MM.1S (cell line): ENCODE measurements around the gene CMTM7.

Experiments
- DNase-seq: peaks from one replicate; pipeline ENCODE4 v3.0.0-alpha.2; 2015
- H2AFZ ChIP-seq: fragments of 300-600 bp; sonication (generic); 2 replicates; pipeline ENCODE4 v1.6.0; 2016; ENCODE audit warnings: antibody characterized with exemption, low read length
- H3F3A ChIP-seq: fragments of 300-600 bp; sonication (generic); 2 replicates; pipeline ENCODE4 v1.6.1; 2016; ENCODE audit warnings: mild to moderate bottlenecking, antibody characterized with exemption, low read length, moderate library complexity, mixed read lengths; ENCODE audit not compliant: insufficient read depth
- H3K27ac ChIP-seq: fragments of 300-600 bp; sonication (generic); 2 replicates; pipeline ENCODE4 v1.5.1; 2016; ENCODE audit warnings: mild to moderate bottlenecking, low read length
- H3K27me3 ChIP-seq: fragments of 300-600 bp; sonication (generic); replicated peaks from 2 replicates; pipeline ENCODE4 v1.6.0; 2016; ENCODE audit warnings: low read length; ENCODE audit not compliant: insufficient read depth
- H3K36me3 ChIP-seq: fragments of 300-600 bp; sonication (generic); replicated peaks from 2 replicates; pipeline ENCODE4 v1.6.1; 2016; ENCODE audit warnings: mild to moderate bottlenecking, low read length, mixed read lengths; ENCODE audit not compliant: insufficient read depth
- H3K4me1 ChIP-seq: fragments of 300-600 bp; sonication (generic); 2 replicates; pipeline ENCODE4 v1.6.1; 2016; ENCODE audit warnings: low read length, mixed read lengths
- H3K4me2 ChIP-seq: fragments of 300-600 bp; sonication (generic); 2 replicates; pipeline ENCODE4 v1.6.0; 2016; ENCODE audit warnings: low read depth, low read length
- H3K4me3 ChIP-seq: fragments of 300-600 bp; sonication (generic); 2 replicates; pipeline ENCODE4 v1.5.1; 2016; ENCODE audit warnings: low read length, mixed read lengths
- H3K79me2 ChIP-seq: fragments of 300-600 bp; sonication (generic); 2 replicates; pipeline ENCODE4 v1.6.1; 2016; ENCODE audit warnings: mixed run types, low read length, mixed read lengths
- H3K9ac ChIP-seq: fragments of 300-600 bp; sonication (generic); 2 replicates; pipeline ENCODE4 v1.6.1; 2016; ENCODE audit warnings: low read length, mixed read lengths
- H3K9me2 ChIP-seq: fragments of 300-600 bp; sonication (generic); replicated peaks from 2 replicates; pipeline ENCODE4 v1.6.1; 2016; ENCODE audit warnings: mild to moderate bottlenecking, low read length, mixed read lengths; ENCODE audit not compliant: insufficient read depth
- H3K9me3 ChIP-seq: fragments of 300-600 bp; sonication (generic); replicated peaks from 2 replicates; pipeline ENCODE4 v1.6.1; 2016; ENCODE audit warnings: mild to moderate bottlenecking, low read length, mixed read lengths; ENCODE audit not compliant: insufficient read depth
- H4K20me1 ChIP-seq: fragments of 300-600 bp; sonication (generic); 2 replicates; pipeline ENCODE4 v1.6.1; 2016; ENCODE audit warnings: mild to moderate bottlenecking, low read length, moderate library complexity, mixed read lengths; ENCODE audit not compliant: insufficient read depth
- EZH2 ChIP-seq: fragments of 300-600 bp; sonication (generic); optimal IDR thresholded peaks from 2 replicates; pipeline ENCODE3; 2017; ENCODE audit warnings: low read depth, mild to moderate bottlenecking, antibody characterized with exemption, low read length, mixed read lengths
- EZH2phosphoT487 ChIP-seq: fragments of 300-600 bp; sonication (generic); IDR thresholded peaks from 2 replicates; pipeline ENCODE4 v1.6.1; 2018; ENCODE audit warnings: antibody characterized with exemption, low read length
- TF ChIP-seq, protein P1 (sequence below): fragments of 300-600 bp; sonication (generic); IDR thresholded peaks from 2 replicates; pipeline ENCODE4 v1.5.1; 2016; ENCODE audit warnings: antibody characterized with exemption, low read length, mixed read lengths

CMTM7 gene

DNA sequence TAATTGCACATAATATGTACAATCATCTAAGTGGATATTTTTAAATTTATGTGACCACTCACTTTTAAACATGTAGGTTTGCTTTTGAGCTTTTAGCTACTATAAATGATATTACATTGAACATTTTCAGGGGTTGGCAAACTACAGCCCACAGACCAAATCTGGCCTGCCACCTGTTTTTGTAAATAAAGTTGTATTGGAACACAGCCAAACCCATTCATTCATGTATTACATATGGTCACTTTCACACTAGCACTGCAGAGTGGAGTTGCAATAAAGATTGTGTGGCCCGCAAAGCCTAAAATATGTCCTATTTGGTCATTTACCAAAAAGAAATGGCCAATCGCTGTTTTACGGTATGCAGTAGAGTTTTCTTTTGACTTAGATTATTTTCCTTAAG, 21.2 kb downstream of the CMTM7 start:
- Histone ChIP-seq H3K4me2 (no peak overlapping the region), H3K27me3 (no peaks in the 10 kb centered on the region), H3K4me1 (no peaks in the 10 kb centered on the region), H3F3A (no peaks in the 10 kb centered on the region), H3K9ac (no peak overlapping the region), H3K4me3 (no peak overlapping the region), H3K27ac (no peak overlapping the region), H3K79me2 (no peaks in the 10 kb centered on the region), H4K20me1 (no peaks in the 10 kb centered on the region), H3K36me3 (no peaks in the 10 kb centered on the region), H3K9me3 (no peaks in the 10 kb centered on the region), H2AFZ (no peak overlapping the region), H3K9me2 (no peaks in the 10 kb centered on the region)
- no peak for DNase-seq
- TF ChIP-seq, protein P1, sequence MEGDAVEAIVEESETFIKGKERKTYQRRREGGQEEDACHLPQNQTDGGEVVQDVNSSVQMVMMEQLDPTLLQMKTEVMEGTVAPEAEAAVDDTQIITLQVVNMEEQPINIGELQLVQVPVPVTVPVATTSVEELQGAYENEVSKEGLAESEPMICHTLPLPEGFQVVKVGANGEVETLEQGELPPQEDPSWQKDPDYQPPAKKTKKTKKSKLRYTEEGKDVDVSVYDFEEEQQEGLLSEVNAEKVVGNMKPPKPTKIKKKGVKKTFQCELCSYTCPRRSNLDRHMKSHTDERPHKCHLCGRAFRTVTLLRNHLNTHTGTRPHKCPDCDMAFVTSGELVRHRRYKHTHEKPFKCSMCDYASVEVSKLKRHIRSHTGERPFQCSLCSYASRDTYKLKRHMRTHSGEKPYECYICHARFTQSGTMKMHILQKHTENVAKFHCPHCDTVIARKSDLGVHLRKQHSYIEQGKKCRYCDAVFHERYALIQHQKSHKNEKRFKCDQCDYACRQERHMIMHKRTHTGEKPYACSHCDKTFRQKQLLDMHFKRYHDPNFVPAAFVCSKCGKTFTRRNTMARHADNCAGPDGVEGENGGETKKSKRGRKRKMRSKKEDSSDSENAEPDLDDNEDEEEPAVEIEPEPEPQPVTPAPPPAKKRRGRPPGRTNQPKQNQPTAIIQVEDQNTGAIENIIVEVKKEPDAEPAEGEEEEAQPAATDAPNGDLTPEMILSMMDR: no peak
- TF ChIP-seq EZH2: no peak
- no peak for TF ChIP-seq EZH2phosphoT487

DNA sequence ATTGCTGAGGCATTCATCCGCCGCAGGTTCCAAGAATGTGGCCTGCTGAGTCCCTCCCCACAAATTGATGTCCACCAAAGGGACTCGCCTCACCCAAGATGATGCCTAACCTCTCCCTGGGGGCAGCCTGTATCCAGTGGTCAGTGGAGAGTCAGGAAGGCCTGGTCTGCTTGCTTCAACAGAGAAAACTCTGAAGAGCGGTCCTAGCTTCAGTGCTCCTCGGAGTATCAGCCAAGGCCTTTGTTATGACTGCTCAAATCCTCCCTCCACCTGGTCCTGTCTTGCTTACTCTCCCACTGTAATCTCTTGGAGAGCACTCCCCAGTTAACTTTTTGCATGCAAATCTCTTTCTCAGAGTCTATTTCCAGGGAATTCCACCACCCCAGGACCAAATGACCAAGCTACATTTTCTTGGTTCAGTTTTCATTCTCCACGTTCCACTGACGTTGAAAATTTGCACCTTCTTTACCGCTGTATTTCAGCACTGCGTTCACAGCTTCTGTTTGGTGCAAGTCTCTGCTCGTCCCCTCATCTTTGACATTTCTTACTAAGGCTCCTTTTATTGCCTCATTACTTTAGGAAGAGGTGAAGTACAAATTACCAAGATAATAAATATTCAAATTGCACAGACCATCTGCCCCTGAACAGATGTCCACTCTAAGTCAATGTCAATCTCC, 22.3 kb downstream of the CMTM7 start:
- H3K9me2 ChIP-seq: no peaks in the 10 kb centered on the region
- no peaks in the 10 kb centered on the region for H3K4me1 ChIP-seq
- no peaks in the 10 kb centered on the region for H3K36me3 ChIP-seq
- H3K4me2 ChIP-seq: no peak overlapping the region
- no peak overlapping the region for H3K9ac ChIP-seq
- H2AFZ ChIP-seq: no peak overlapping the region
- no peak overlapping the region for H3K27ac ChIP-seq
- H3F3A ChIP-seq: no peaks in the 10 kb centered on the region
- DNase-seq: no peak
- H4K20me1 ChIP-seq: no peaks in the 10 kb centered on the region
- no peak overlapping the region for H3K4me3 ChIP-seq
- TF ChIP-seq EZH2 (no peak), EZH2phosphoT487 (no peak)
- TF ChIP-seq, protein P1: no peak
- no peaks in the 10 kb centered on the region for H3K9me3 ChIP-seq
- H3K27me3 ChIP-seq: no peaks in the 10 kb centered on the region
- H3K79me2 ChIP-seq: no peaks in the 10 kb centered on the region

DNA sequence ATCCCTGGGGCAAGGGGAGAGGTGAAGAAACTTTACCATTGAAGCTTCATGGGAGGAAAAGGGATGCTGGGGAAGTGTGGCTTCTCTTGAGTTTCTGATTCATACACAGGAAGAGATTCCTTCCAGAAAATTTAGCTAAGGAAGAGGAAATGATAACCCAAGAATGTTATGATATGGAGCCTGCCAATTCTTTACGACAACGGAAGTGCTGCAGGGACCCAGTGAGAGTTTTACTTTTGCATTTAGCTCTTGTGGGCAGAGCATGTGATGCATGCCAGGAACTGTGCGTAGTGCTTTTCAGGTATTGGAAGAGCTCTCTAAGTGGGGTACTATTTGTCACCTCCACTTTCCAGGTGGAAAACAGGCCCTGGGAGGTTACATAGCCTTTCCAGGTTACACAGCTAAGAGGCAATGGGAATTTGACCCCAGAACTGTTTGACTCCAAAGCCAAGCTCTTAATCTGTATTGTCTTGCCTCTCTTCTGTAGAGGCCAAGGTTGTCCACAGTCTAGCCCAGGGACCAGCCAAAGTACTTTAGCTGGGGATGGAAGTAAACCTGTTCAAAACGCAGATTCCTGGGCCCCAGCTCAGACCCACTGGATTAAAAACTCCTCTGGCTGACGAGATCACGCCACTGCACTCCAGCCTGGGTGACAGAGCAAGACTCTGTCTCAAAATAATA, 23.0 kb downstream of the CMTM7 start:
- Histone ChIP-seq H3F3A (no peaks in the 10 kb centered on the region), H3K4me3 (no peak overlapping the region), H3K27ac (no peak overlapping the region), H3K79me2 (no peaks in the 10 kb centered on the region), H3K4me1 (no peaks in the 10 kb centered on the region), H2AFZ (no peak overlapping the region), H3K4me2 (no peak overlapping the region), H3K27me3 (no peaks in the 10 kb centered on the region), H3K9me3 (no peaks in the 10 kb centered on the region), H3K36me3 (no peaks in the 10 kb centered on the region), H4K20me1 (no peaks in the 10 kb centered on the region), H3K9ac (no peak overlapping the region), H3K9me2 (no peaks in the 10 kb centered on the region)
- DNase-seq: peak; percentile 39
- TF ChIP-seq EZH2phosphoT487 (no peak), EZH2 (no peak)
- TF ChIP-seq, protein P1: no peak
